Esophagus (tissue), 2 donors: ENCODE data around the gene IFI6. TPM values are rescaled to one million over a fixed set of nuclear protein-coding genes. Genes with fewer than 3 reads are reported as not detected.
"Not testable (repeated sequence)": the region's sequence is repeated elsewhere in the genome, so short reads cannot be mapped to it uniquely, and the experiment has no call there.

ENCODE experiments used
- H3K27ac ChIP-seq, 2 donors: one replicate each; pipeline ENCODE4 v1.5.1; 2013; ENCODE audit warnings: low read depth in 2 of 2, mild to moderate bottlenecking in 2 of 2, inconsistent platforms in 1 of 2, low read length in 1 of 2, moderate library complexity in 1 of 2
- H3K27me3 ChIP-seq, 2 donors: one replicate each; pipeline ENCODE4 v1.6.1; 2013; ENCODE audit warnings: low read length in 2 of 2, control low read depth in 1 of 2, mild to moderate bottlenecking in 1 of 2; ENCODE audit not compliant: insufficient read depth in 2 of 2, control insufficient read depth in 1 of 2
- H3K36me3 ChIP-seq, 2 donors: one replicate each; pipeline ENCODE4 v1.6.1; 2013; ENCODE audit warnings: low read length in 1 of 2; ENCODE audit not compliant: control insufficient read depth in 2 of 2, insufficient read depth in 2 of 2
- H3K4me1 ChIP-seq, 2 donors: one replicate each; pipeline ENCODE4 v1.6.1; 2013; ENCODE audit warnings: low read length in 1 of 2; ENCODE audit not compliant: control insufficient read depth in 2 of 2, insufficient read depth in 2 of 2
- H3K4me3 ChIP-seq, 2 donors: one replicate each; pipeline ENCODE4 v1.5.1; 2013; ENCODE audit warnings: low read length in 2 of 2, mild to moderate bottlenecking in 2 of 2, low read depth in 1 of 2, moderate library complexity in 1 of 2
- H3K9me3 ChIP-seq, 2 donors: one replicate each; pipeline ENCODE4 v1.6.1; 2013; ENCODE audit warnings: mild to moderate bottlenecking in 2 of 2, low read depth in 1 of 2, low read length in 1 of 2, moderate library complexity in 1 of 2; ENCODE audit not compliant: control insufficient read depth in 2 of 2, insufficient read depth in 1 of 2
- WGBS, 2 donors: extraction: QIAGEN DNeasy Blood & Tissue Kit; methylation state at CpG; one replicate each; pipeline ENCODE4 v1.1.7; 2013; 5-methylcytosine and 5-hydroxymethylcytosine counted together
- polyA plus RNA-seq, 2 donors: library from polyadenylated mRNA; stranded (reverse); fragments of 200-250 nt; gene quantifications; one replicate each; pipeline ENCODE4 v1.2.3, GENCODE V29; 2013
- donor health status: healthy with polysubstance abuse.
- donor health status: Bipolar disorder and iron deficiency.

IFI6 gene
- polyA plus RNA-seq, 2 donors, result 7.0 to 9.6 TPM

- H3K4me1 ChIP-seq, result peaks cover 0 to 12% of the 10 kb centered on the region in 2 donors
- H3K27me3 ChIP-seq, result no peaks in the 10 kb centered on the region
- WGBS, 2 donors, result 79 to 81% methylated on average over 4 of the region's 4 CpGs
- no peak overlapping the region for H3K4me3 ChIP-seq
- no peaks in the 10 kb centered on the region for H3K9me3 ChIP-seq
- no peak overlapping the region for H3K27ac ChIP-seq
- H3K36me3 ChIP-seq, result no peaks in the 10 kb centered on the region
Measured at GRCh38 chr1:27622828-27623227, 49.2 kb downstream of the IFI6 start.

GRCh38 chr1:27621051-27621920 lies 50.7 kb downstream of the IFI6 start:
- WGBS, 2 donors, result 55 to 58% methylated on average over 7 of the region's 7 CpGs
- Histone ChIP-seq H3K27me3 (no peaks in the 10 kb centered on the region), H3K27ac (no peak overlapping the region), H3K9me3 (no peaks in the 10 kb centered on the region), H3K4me1 (peaks cover 3 to 12% of the 10 kb centered on the region in 2 donors), H3K36me3 (no peaks in the 10 kb centered on the region), H3K4me3 (no peak overlapping the region)

- not testable (repeated sequence) for H3K27ac ChIP-seq, H3K4me3 ChIP-seq, H3K9me3 ChIP-seq, H3K4me1 ChIP-seq, H3K27me3 ChIP-seq, H3K36me3 ChIP-seq
- WGBS, 2 donors, result 94% methylated on average over 7 of the region's 7 CpGs
Measured at GRCh38 chr1:27619782-27620438, 52.1 kb downstream of the IFI6 start.

GRCh38 chr1:27618341-27619082 lies 53.5 kb downstream of the IFI6 start:
- Histone ChIP-seq H3K27ac (no peak overlapping the region), H3K4me1 (peaks cover 3 to 6% of the 10 kb centered on the region in 2 donors), H3K9me3 (no peaks in the 10 kb centered on the region), H3K27me3 (no peaks in the 10 kb centered on the region), H3K36me3 (peaks cover 0 to 2% of the 10 kb centered on the region in 2 donors), H3K4me3 (no peak overlapping the region)
- WGBS, 2 donors, result 69 to 78% methylated on average over 14 of the region's 14 CpGs

- Histone ChIP-seq H3K9me3 (no peaks in the 10 kb centered on the region), H3K36me3 (peaks cover 0 to 2% of the 10 kb centered on the region in 2 donors), H3K27me3 (no peaks in the 10 kb centered on the region), H3K27ac (no peak overlapping the region), H3K4me3 (no peak overlapping the region), H3K4me1 (peaks cover 3 to 6% of the 10 kb centered on the region in 2 donors)
- WGBS, 2 donors, result 90 to 94% methylated on average over 2 of the region's 2 CpGs
Measured at GRCh38 chr1:27617420-27617819, 54.6 kb downstream of the IFI6 start.

- Histone ChIP-seq H3K27me3 (no peaks in the 10 kb centered on the region), H3K9me3 (no peaks in the 10 kb centered on the region), H3K4me1 (peaks cover 3 to 6% of the 10 kb centered on the region in 2 donors), H3K4me3 (no peak overlapping the region), H3K27ac (no peak overlapping the region), H3K36me3 (peaks cover 0 to 2% of the 10 kb centered on the region in 2 donors)
- WGBS, 2 donors, result 95 to 100% methylated on average over 2 of the region's 2 CpGs
Measured at GRCh38 chr1:27616441-27616840, 55.6 kb downstream of the IFI6 start.

Other genes with a start within 250 kb of the IFI6 start
- 10 to 100 TPM; 47.8 TPM for gene WASF2, start 182.0 kb downstream of the IFI6 start, polyA plus RNA-seq
- 10 to 100 TPM; 24.7 to 58.4 TPM for gene AHDC1, start 68.0 kb downstream of the IFI6 start, polyA plus RNA-seq
- gene FGR, start 37.0 kb downstream of the IFI6 start, polyA plus RNA-seq, result 1 to 10 TPM; 3.4 to 3.6 TPM
- 1 to 10 TPM; 3.5 to 4.2 TPM for gene FAM76A, start 53.8 kb upstream of the IFI6 start, polyA plus RNA-seq
- gene STX12, start 101.0 kb upstream of the IFI6 start, polyA plus RNA-seq, result 10 to 100 TPM; 23.7 to 27.5 TPM
- 10 to 100 TPM; 15.5 to 27.2 TPM for gene PPP1R8, start 158.6 kb upstream of the IFI6 start, polyA plus RNA-seq
- 1 to 10 TPM; 2.5 to 2.7 TPM for gene THEMIS2, start 200.4 kb upstream of the IFI6 start, polyA plus RNA-seq
- 10 to 100 TPM; 13.7 to 22.4 TPM for gene RPA2, start 242.4 kb upstream of the IFI6 start, polyA plus RNA-seq